HG03432 (cell line): ENCODE results near the gene CDK18.

Experiments used
- ATAC-seq: cut with Tn5 transposase; IDR thresholded peaks from one replicate; pipeline ENCODE4 v1.9.1; 2021; ENCODE audit warnings: mild to moderate bottlenecking, moderate library complexity; ENCODE audit not compliant: unreplicated experiment

CDK18 gene

GRCh38 chr1:205568135-205568468 is 63.6 kb downstream of the CDK18 start:
- no peak for ATAC-seq

GRCh38 chr1:205568469-205569361 is 64.2 kb downstream of the CDK18 start:
- ATAC-seq = no peak

- ATAC-seq = no peak
These were observed 65.1 kb downstream of the CDK18 start for GRCh38 chr1:205569411-205570172.

- ATAC-seq = no peak
These were observed 65.7 kb downstream of the CDK18 start for GRCh38 chr1:205570173-205570501.

GRCh38 chr1:205570796-205571537 is 66.5 kb downstream of the CDK18 start:
- ATAC-seq = no peak

GRCh38 chr1:205571747-205572146 is 67.3 kb downstream of the CDK18 start:
- no peak for ATAC-seq

GRCh38 chr1:205572421-205572820 is 68.0 kb downstream of the CDK18 start:
- no peak for ATAC-seq

- no peak for ATAC-seq
These were observed 70.9 kb downstream of the CDK18 start for GRCh38 chr1:205575294-205575885.

- no peak for ATAC-seq
These were observed 71.5 kb downstream of the CDK18 start for GRCh38 chr1:205576011-205576410.

- ATAC-seq = no peak
These were observed 72.6 kb downstream of the CDK18 start for GRCh38 chr1:205576805-205577761.

- no peak for ATAC-seq
These were observed 73.6 kb downstream of the CDK18 start for GRCh38 chr1:205577874-205578658.

GRCh38 chr1:205578780-205579571 is 74.5 kb downstream of the CDK18 start:
- ATAC-seq = no peak

GRCh38 chr1:205579711-205580110 is 75.2 kb downstream of the CDK18 start:
- no peak for ATAC-seq

- no peak for ATAC-seq
These were observed 75.9 kb downstream of the CDK18 start for GRCh38 chr1:205580140-205580922.

- ATAC-seq = no peak
These were observed 76.4 kb downstream of the CDK18 start for GRCh38 chr1:205580923-205581180.

- ATAC-seq = no peak
These were observed 77.0 kb downstream of the CDK18 start for GRCh38 chr1:205581321-205581980.

- ATAC-seq = no peak
These were observed 77.6 kb downstream of the CDK18 start for GRCh38 chr1:205582046-205582445.
